GM12878 (cell line): ENCODE data around the gene TNRC18.

Experiments
- HDGF ChIP-seq: fragments of 450-650 bp; IDR thresholded peaks from 2 replicates; pipeline ENCODE4 v1.6.1; 2016; ENCODE audit warnings: antibody characterized with exemption
- MXI1 ChIP-seq: fragments of 150-350 bp; IDR thresholded peaks from 2 replicates; pipeline ENCODE4 v1.6.1; 2011; ENCODE audit warnings: low read depth, mild to moderate bottlenecking, inconsistent platforms, low read length, improper control_type of control experiment
- TF ChIP-seq, protein P1 (sequence below), 3 experiments: IDR thresholded peaks in 2 of 3; conservative IDR thresholded peaks in 1 of 3; 2 replicates each; pipeline ENCODE4 v1.5.1; 2011; ENCODE audit warnings: low read depth in 3 of 3, low read length in 3 of 3, mild to moderate bottlenecking in 3 of 3, control low read depth in 2 of 3, moderate library complexity in 2 of 3, inconsistent platforms in 1 of 3, mixed read lengths in 1 of 3; ENCODE audit not compliant: control insufficient read depth in 2 of 3, insufficient read depth in 1 of 3; ENCODE audit errors: extremely low read depth in 1 of 3

GRCh38 chr7:5437348-5437892, 13.8 kb upstream of the TNRC18 start:
- TF ChIP-seq, protein P1, sequence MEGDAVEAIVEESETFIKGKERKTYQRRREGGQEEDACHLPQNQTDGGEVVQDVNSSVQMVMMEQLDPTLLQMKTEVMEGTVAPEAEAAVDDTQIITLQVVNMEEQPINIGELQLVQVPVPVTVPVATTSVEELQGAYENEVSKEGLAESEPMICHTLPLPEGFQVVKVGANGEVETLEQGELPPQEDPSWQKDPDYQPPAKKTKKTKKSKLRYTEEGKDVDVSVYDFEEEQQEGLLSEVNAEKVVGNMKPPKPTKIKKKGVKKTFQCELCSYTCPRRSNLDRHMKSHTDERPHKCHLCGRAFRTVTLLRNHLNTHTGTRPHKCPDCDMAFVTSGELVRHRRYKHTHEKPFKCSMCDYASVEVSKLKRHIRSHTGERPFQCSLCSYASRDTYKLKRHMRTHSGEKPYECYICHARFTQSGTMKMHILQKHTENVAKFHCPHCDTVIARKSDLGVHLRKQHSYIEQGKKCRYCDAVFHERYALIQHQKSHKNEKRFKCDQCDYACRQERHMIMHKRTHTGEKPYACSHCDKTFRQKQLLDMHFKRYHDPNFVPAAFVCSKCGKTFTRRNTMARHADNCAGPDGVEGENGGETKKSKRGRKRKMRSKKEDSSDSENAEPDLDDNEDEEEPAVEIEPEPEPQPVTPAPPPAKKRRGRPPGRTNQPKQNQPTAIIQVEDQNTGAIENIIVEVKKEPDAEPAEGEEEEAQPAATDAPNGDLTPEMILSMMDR (IDR thresholded peaks at IDR 0.05 in 2 of 3, conservative IDR thresholded peaks at IDR 0.05 in 1 of 3; ENCODE audit: control insufficient read depth in 2 of 3, extremely low read depth in 1 of 3, insufficient read depth in 1 of 3, low read depth in 3 of 3, low read length in 3 of 3), result no peak
- TF ChIP-seq HDGF, result no peak
- TF ChIP-seq MXI1, result no peak
